Mammary epithelial cell (primary cell): ENCODE results near the gene TNS1.
"Not testable (repeated sequence)": the region's sequence is repeated elsewhere in the genome, so short reads cannot be mapped to it uniquely, and the experiment has no call there.

Experiments used
- CTCF ChIP-seq, 2 donors: IDR thresholded peaks in 1 of 2; conservative IDR thresholded peaks in 1 of 2; 2 replicates each; pipeline ENCODE4 v1.5.1; 2011 to 2012; ENCODE audit warnings: inconsistent platforms in 2 of 2, low read length in 2 of 2, mild to moderate bottlenecking in 2 of 2, control low read depth in 1 of 2, low read depth in 1 of 2; ENCODE audit not compliant: insufficient read depth in 1 of 2; ENCODE audit errors: extremely low read depth in 1 of 2
- EZH2 ChIP-seq: IDR thresholded peaks from 2 replicates; pipeline ENCODE4 v1.6.1; 2012; ENCODE audit warnings: low read length, inconsistent platforms, borderline replicate concordance

- TF ChIP-seq CTCF (conservative IDR thresholded peaks at IDR 0.05 in 1 of 2, IDR thresholded peaks at IDR 0.05 in 1 of 2; ENCODE audit: extremely low read depth in 1 of 2, insufficient read depth in 1 of 2, low read depth in 1 of 2, low read length in 2 of 2); EZH2: not testable (repeated sequence)
These were observed 193.8 kb downstream of the TNS1 start for GRCh38 chr2:217808967-217809366.
